Measurements from ENCODE around the gene SEPTIN2. TPM values are rescaled to one million over a fixed set of nuclear protein-coding genes. Genes with fewer than 3 reads are reported as not detected.
"Not testable (repeated sequence)": the region's sequence is repeated elsewhere in the genome, so short reads cannot be mapped to it uniquely, and the experiment has no call there.

Gene SEPTIN2
- polyA plus RNA-seq, 12 donors, result 231 to 409 (median 348) TPM; not detected in 1

DNA sequence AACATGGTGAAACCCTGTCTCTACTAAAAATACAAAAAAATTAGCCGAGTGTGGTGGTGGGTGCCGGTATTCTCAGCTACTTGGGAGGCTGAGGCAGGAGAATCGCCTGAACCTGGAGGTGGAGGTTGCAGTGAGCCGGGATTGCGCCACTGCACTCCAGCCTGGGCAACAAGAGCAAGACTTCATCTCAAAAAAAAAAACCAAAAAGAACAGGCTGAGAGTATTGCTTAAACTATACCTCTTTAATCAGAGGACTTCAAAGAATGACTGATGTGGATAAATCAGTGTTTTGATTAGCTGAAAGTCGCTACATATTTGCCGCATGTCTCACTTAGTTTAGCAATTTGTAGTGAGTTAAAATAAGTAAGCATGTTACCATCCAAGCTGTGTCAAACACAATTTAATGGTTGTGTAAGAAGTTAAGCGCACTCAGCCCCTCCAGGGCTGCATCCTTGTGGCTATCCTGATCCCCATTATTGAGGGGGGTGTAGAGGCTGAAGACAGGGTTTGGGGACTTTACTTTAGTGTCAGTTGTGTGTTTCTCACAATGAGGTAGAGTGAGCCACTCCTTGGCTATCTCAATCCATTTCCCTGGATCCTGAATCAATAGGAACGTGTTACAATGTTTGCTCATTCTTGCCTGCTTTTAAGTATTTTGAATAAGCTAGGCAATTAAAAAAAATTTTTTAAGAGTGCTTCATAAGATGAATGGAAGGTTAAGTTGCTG, 29.4 kb downstream of the SEPTIN2 start:
- no peak for DNase-seq

DNA sequence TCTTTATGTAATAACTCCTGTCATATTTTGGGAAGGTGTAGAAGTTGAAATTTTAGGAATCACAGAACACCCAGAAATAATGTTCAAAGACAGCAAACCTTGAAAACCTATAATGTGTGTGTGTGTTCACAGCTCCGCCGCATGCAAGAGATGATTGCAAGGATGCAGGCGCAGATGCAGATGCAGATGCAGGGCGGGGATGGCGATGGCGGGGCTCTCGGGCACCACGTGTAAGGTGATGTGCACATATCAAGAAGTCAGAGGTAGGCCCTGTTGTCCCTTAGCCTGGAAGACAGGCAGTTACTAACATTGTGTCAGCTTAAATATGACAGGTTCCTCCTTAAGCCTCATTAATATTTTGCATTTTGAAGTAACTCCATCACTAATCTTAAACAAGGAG, 34.2 kb downstream of the SEPTIN2 start:
- no peak for DNase-seq

- DNase-seq, result no peak
Observed at GRCh38 chr2:241350530-241350877, 34.8 kb downstream of the SEPTIN2 start.

GRCh38 chr2:241350878-241351639, 35.3 kb downstream of the SEPTIN2 start:
- DNase-seq, result no peak

- DNase-seq, result no peak
Observed at GRCh38 chr2:241351640-241352031, 35.9 kb downstream of the SEPTIN2 start.

DNA sequence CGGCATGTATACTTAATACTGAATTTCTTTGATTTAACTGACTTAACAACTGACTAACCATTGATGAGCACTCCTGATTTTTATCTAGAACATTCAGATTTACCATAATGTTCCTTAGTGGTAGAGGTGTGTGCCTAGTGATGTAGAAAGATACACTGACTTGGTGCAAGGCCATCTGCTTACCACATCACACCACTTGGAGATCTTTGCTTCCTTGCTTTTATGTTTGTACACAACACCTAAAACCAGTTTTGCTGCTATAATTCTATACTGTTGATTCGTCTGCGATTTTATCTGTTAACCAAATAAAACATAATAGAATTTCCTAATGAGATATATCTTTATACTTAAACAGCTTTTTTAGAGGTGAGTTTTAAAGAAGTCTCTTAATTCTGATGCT, 36.5 kb downstream of the SEPTIN2 start:
- no peak for DNase-seq

- DNase-seq, result peak; percentile 28
Observed at GRCh38 chr2:241354668-241355658, 39.2 kb downstream of the SEPTIN2 start.

GRCh38 chr2:241355983-241356870, 40.5 kb downstream of the SEPTIN2 start, which contains the start of gene FARP2:
Gene FARP2 (plus strand): TSS chr2:241356285. CDS start chr2:241373108, 16,823 bp downstream.
- peak; percentile 98 for DNase-seq

DNA sequence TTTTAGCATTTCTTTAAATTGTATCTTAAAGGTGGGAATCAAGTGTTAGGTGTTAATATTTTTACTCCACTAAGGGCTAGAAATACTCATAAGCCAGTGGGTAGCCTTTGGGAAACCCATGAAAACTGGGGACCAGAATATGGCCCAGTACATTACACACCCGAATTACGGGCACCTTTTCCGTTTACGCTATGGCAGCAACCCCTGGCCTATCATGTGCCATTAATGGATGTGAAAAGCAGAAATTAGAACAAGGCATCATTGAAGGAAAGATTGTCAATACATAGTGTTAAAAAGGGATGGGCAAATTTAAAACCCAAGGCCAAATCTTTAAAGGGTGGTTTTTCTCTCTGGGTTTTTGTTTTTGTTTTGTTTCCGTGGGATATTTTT, 41.1 kb downstream of the SEPTIN2 start:
- DNase-seq, result no peak

DNA sequence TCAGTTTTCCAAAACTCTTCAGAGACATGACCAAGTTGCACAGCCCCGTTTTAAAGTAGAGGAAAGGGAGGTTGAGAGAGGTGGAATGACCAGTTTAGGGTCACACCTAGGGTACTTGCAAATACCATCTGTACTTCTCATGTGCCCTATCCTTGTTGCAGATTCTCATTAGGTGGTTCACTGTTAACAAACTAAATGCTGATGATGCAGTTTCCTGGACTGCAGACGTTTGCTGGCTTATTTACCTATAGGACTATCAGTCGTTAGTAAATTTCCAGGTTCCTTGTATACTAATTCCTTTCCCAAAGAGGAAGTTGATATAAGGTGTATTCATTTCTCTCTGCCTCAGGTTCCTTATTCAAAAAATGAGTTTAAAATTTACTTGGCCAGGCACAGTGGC, 41.8 kb downstream of the SEPTIN2 start:
- DNase-seq, result no peak

DNA sequence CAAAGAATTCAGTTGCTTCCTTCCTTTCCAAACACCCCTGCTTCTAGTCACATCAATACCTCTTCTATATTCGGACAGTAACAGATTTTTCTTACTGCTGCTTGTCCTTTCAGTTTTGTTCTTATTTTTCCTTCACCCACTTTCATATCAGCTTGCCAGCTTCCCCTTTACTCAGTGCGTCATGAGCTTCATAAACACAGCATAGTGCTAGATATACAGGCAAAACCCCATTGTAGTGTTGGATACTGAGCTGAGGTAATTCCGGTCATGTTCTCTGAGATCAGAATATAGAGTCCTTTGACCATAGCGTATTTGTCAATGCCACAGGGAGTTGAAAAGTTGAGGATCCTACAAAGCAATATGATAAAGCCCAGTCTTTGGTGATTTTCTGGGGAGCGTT, 42.7 kb downstream of the SEPTIN2 start:
- no peak for DNase-seq

GRCh38 chr2:241359481-241360045, 43.8 kb downstream of the SEPTIN2 start:
- DNase-seq, result no peak

GRCh38 chr2:241363426-241363825, 47.7 kb downstream of the SEPTIN2 start:
- no peak for DNase-seq

DNA sequence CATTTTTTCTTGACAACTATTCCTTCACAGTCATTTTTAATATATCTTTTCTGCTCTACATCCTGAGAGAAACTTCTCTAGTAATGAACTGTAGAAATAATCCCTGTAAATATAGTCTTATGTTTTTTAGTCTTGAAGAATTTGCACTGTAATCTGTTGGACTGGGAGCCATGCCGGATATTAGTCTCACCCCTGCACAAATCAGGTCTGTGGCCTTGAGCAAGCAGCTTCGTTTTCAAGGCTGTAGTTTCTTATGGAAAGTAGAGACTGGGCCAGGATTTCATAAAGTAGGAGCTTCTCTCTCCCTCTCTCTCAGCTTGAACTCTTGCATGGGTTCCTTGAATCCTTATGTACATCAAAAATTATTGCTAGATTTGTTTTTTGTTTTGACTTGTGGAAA, 49.1 kb downstream of the SEPTIN2 start:
- DNase-seq, result no peak

DNA sequence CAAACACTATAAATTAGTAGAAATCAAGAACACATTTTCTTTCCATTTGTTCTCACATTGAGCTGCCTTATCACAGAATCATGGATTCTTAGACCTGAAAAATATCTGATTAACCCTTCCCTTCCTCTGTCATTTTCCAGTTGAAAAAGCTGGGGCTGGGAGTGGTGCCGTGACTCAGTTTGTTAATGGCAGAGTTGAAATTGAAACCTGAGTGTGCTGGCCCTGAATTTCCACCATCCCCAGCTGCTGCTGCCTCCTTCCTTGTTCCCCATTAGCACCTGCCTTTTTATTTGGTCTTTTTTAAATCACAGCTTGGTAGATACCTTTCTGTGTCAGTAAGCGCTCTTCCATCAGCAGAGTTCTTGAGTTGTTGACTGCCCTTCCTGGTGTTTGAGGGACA, 51.0 kb downstream of the SEPTIN2 start:
- no peak for DNase-seq

GRCh38 chr2:241368643-241369042, 52.9 kb downstream of the SEPTIN2 start:
- DNase-seq, result no peak

DNA sequence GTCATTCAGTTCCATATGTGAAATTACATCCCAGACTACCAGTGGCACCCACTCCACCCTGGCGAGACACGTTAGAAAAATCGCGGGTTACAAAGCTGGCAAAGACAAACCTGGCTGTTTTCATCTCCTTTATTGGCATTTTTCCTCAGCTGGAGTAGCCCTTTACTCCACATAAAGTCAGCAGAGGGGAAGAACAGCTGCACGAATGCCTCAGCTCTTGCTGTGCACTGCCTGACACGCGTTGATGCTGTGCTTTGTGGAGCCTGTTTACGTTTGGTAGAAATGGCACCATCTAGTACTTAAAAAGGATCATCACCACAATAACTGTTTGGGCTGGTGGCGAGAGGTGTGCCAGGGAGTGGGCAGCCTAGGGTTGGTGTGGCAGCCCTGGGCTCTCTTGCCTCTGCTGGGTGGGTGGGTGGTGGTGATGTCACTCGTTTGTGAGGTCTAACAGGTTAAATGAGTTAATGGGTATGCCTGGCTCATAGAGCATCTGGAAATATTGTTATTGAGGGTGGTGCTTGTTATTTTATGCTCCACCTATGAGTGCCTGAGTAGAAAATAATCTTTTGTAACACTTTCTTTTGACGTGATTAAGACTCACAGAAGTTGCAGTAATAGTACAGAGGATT, 56.8 kb downstream of the SEPTIN2 start:
- no peak for DNase-seq

- DNase-seq, result no peak
Observed at GRCh38 chr2:241373446-241373845, 57.7 kb downstream of the SEPTIN2 start.

GRCh38 chr2:241373906-241374305, 58.2 kb downstream of the SEPTIN2 start:
- DNase-seq, result not testable (repeated sequence)

DNA sequence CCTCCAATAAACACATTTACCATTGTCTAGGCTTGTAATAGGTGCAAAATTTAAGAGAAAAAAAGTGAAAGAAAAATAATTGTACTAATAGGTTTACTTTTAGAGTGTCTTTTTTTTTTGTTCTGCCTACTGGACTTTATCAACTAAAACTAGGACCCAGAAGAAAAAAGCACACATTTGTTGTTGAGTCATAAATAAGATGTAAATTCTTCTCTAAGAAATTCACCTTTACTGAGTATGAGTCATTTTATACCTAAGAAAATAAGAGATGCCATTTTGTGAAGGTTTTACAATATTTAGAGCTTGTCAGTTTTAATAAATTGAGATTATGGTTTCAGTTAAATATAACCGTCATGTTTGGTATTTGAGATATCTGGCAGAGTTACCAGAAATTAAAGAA, 59.6 kb downstream of the SEPTIN2 start:
- DNase-seq, result no peak

All from muscle of arm (tissue), 12 donors.